HG02571 (cell line): ENCODE results near the gene ATR.
"Not testable (repeated sequence)": the region's sequence is repeated elsewhere in the genome, so short reads cannot be mapped to it uniquely, and the experiment has no call there.

Source experiments
- ATAC-seq: cut with Tn5 transposase; IDR thresholded peaks from one replicate; pipeline ENCODE4 v1.9.1; 2021; ENCODE audit warnings: mild to moderate bottlenecking, moderate library complexity; ENCODE audit not compliant: unreplicated experiment

Gene ATR

GRCh38 chr3:142578329-142579223, at the start of gene ATR:
ATR (minus strand) TSS chr3:142578733; CDS start chr3:142578704, 29 bp downstream.
- peak; percentile 96 for ATAC-seq

GRCh38 chr3:142626971-142627370, 48.4 kb upstream of the ATR start:
- no peak for ATAC-seq

DNA sequence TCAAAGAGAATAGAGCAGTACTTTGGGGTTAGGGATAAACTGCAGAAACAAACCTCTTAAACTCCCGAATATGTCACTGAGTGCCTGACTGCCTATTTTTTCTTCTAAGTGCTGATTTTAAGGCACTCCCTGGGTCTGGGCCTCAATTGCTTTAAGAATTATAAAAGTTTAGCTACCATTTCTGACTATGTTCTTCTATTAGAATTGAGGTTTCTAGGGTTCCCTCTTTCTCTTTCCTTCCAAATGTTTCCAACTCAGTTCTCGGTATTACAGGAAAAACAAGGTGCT, 46.6 kb upstream of the ATR start:
- no peak for ATAC-seq

GRCh38 chr3:142624341-142625152, 46.0 kb upstream of the ATR start:
- no peak for ATAC-seq

GRCh38 chr3:142623194-142623593, 44.7 kb upstream of the ATR start:
- ATAC-seq = no peak

- no peak for ATAC-seq
Measured at GRCh38 chr3:142622405-142622804, 43.9 kb upstream of the ATR start.

DNA sequence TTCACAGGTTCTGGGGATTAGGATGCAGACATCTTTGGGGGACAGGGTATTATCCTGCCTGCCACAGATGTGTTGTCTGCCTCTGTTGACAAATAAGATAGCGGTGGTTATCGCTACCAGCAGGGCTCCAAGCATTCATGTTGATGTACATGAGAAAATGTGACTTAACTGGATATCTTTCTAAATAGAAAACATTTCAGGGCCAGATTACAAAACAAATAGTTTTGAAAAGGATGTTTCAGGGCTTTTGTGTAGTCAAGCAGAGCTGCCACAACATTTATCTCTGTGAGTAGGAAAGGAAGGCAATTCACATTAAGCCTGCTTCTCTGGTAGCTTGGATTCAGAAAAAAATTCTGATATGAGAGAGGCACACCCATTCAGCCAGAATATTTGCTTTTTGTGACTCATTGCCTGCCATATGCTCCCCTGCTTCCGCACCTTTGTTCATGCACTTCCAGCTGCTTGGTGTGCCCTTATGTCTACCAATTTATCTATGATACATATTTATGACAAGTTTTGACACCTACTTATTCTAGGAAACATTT, 40.5 kb upstream of the ATR start:
- no peak for ATAC-seq

DNA sequence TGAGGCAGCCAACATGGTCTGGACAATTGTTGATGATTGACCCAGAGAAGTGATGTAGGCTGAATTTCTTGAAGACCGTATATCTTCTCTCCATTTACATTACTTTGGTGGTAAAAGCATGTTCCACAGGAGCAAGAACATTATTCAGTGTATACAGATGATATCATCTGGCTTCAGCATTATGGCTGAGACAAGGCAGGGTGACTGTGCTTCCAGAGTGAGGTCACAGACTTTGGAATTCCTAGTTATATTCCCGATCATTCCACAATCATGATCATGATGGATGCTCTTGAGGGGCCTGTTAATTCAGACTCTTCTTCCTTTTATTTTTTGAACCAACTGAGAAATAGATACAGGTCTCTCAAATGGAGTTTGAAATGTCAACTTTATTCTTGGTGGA, 36.6 kb upstream of the ATR start:
- ATAC-seq = no peak

DNA sequence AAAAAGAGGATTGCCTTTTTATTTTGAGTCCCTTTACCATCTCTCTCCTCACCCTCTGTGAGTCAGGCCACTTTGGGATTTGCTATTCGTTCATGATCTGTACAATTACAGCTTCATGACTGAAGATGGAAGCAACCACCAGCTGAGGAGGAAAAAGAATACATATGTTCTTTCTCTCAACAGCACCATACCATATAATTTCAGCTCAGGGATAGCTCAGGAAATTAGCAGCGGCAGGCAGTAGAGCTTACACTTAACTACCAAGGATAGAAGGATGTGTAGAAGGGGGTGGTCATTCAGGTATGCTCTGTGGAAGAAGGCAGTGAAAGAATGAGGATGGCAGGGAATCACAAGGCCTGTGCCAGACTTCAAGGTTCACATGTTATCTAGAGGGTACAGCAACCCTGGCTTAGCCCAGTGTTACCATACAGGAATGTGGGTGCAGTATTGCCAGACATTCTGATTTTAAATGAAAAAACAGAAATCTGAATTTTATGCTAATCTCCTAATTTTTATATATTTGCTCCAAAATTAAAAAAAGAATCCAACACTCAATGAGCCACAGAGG, 35.6 kb upstream of the ATR start:
- ATAC-seq = no peak

DNA sequence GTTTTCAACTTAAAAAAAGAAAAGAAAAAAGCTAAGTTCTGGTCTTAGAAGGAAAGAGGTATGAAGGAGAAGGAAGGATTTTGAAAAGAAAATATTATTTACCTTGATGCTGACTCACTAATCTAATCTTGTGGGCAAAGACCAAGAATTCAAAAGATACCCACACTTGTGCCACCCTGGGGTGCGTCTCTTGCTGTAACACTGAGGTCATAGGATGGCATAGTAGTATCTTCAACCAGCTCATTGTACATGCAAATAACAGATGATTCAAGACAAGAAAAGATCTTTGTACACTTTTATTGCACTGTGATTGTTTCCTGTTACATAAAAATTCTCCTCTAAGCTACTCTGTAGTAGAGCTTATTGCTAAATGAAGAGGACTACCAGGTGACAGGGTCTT, 35.0 kb upstream of the ATR start:
- no peak for ATAC-seq

DNA sequence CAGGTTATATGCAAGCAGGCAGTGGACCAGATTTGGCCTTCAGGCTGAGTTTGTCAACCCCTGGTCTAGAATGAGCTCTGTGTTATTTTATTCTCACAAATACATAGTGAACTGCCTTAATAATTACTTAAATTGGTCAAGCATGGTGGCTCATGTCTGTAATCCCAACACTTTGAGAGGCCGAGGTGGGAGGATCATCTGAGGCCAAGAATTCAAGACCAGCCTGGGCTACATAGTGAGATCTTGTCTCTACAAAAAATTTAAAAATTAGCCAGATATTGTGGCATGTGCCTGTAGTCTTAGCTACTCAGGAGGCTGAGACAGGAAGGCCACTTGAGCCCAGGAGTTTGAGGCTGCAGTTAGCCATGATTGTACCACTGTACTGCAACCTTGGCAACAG, 32.7 kb upstream of the ATR start:
- no peak for ATAC-seq

GRCh38 chr3:142609136-142609535, 30.6 kb upstream of the ATR start:
- no peak for ATAC-seq

GRCh38 chr3:142608631-142609030, 30.1 kb upstream of the ATR start:
- ATAC-seq = no peak

GRCh38 chr3:142604940-142605339, 26.4 kb upstream of the ATR start:
- no peak for ATAC-seq

GRCh38 chr3:142603386-142603705, 24.8 kb upstream of the ATR start:
- not testable (repeated sequence) for ATAC-seq

- ATAC-seq = no peak
Measured at GRCh38 chr3:142602619-142603385, 24.3 kb upstream of the ATR start.

DNA sequence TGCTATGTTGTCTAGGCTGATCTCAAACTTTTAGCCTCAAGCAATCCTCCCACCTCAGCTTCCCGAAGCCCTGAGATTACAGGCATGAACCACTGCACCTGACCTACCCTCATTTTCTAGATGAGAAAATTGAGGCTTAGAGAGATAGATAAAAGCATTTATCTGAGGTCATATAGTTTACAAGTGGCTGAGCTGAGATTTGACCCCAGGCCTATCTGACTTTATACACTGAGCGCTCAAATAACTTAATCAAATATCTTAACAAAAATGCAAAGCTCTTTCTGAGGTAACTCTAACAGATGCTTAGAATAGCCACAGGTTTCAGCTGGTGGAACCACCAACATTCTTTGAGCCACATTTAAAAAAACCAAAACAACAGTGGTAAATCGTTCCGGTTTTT, 23.2 kb upstream of the ATR start:
- no peak for ATAC-seq

GRCh38 chr3:142597906-142598305, 19.4 kb upstream of the ATR start:
- no peak for ATAC-seq

DNA sequence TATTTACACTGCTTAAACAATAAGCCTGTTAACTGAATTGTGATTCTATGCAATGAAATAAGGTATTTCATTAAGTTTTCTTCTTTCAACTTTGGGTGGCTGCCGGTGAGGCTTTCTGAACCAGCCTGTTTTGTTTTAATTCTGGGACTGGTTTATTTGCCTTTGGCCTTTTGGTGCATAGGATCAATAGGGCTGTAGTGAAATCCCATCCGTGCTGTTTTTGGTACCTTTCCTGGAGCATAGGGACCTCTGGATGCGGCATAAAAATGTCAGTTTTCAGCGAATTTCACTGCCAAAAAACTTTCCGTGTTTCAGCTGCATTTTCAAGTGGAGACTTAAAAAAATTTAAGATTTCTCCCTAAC, 18.2 kb upstream of the ATR start:
- no peak for ATAC-seq

GRCh38 chr3:142595951-142596725, 17.6 kb upstream of the ATR start, which contains the start of gene PLS1:
PLS1 (plus strand) TSS chr3:142596393; CDS start chr3:142664238, 67,845 bp downstream.
- peak; percentile 90 for ATAC-seq
